A549 (cell line): ENCODE data around the gene L3MBTL4. TPM values are rescaled to one million over a fixed set of nuclear protein-coding genes. Genes with fewer than 3 reads are reported as not detected.

Experiments used
- ATAC-seq, 2 experiments: fragments of 200-7000 bp in 1 of 2; fragments of >200 bp in 1 of 2; cut with Nextera tagmentation in 1 of 2; cut with Tn5 transposase in 1 of 2; 3 replicates each; pipeline versions ENCODE4 v1.8.0 to v1.9.1; 2018 to 2020; ENCODE audit warnings: mild to moderate bottlenecking in 1 of 2, moderate library complexity in 1 of 2
- CTCF ChIA-PET: fragments of 300-600 bp; sonication (Branson Sonifier 250); formaldehyde crosslinking; extraction: SDS; loops from one replicate; lab custom pipeline; 2021; ENCODE audit warnings: antibody characterized with exemption, inconsistent platforms; lab: Yijun Ruan, JAX
- POLR2A ChIA-PET: fragments of 350-600 bp; formaldehyde crosslinking; extraction: SDS; loops from one replicate; lab custom pipeline; 2021; ENCODE audit warnings: antibody characterized with exemption, inconsistent platforms; lab: Yijun Ruan, JAX
- DNase-seq, 2 experiments: peaks; one replicate each; pipeline versions ENCODE4 v3.0.0 to v3.0.0-alpha.2; 2011 to 2016; ENCODE audit warnings: low read depth in 1 of 2, low spot score in 1 of 2
- FAIRE-seq: peaks from 2 replicates; lab custom pipeline; 2011; peaks lifted over from hg19 to GRCh38; lab: Jason Lieb, UNC
- H3K27ac ChIP-seq, 2 experiments: fragments of >200 bp; sonication (Bioruptor Twin); formaldehyde crosslinking; 3 replicates each; pipeline ENCODE4 v1.5.1; 2016 to 2017
- H3K4me1 ChIP-seq: fragments of >200 bp; sonication (Bioruptor Twin); formaldehyde crosslinking; 3 replicates; pipeline ENCODE4 v1.6.1; 2016
- H3K4me2 ChIP-seq: fragments of >200 bp; sonication (Bioruptor Twin); formaldehyde crosslinking; 3 replicates; pipeline ENCODE4 v1.6.1; 2016
- H3K4me3 ChIP-seq: fragments of >200 bp; sonication (Bioruptor Twin); formaldehyde crosslinking; 3 replicates; pipeline ENCODE4 v1.5.1; 2016
- H3K9me3 ChIP-seq: fragments of >200 bp; sonication (Bioruptor Twin); formaldehyde crosslinking; 3 replicates; pipeline ENCODE4 v1.6.1; 2016
- ATOH8 ChIP-seq: fragments of 250-450 bp; sonication (Bioruptor Pico); IDR thresholded peaks from 2 replicates; pipeline ENCODE4 v1.5.0; 2020; ENCODE audit warnings: low read depth, mild to moderate bottlenecking, moderate library complexity
- BHLHE40 ChIP-seq: IDR thresholded peaks from 2 replicates; pipeline ENCODE4 v1.6.1; 2012; ENCODE audit warnings: low read depth, low read length, inconsistent platforms
- CBX2 ChIP-seq: fragments of 200-600 bp; sonication (generic); IDR thresholded peaks from 2 replicates; pipeline ENCODE4 v1.6.1; 2016; ENCODE audit warnings: low read depth, mild to moderate bottlenecking, borderline replicate concordance
- CBX8 ChIP-seq: fragments of 200-600 bp; sonication (generic); IDR thresholded peaks from 2 replicates; pipeline ENCODE4 v1.6.1; 2016
- CHD2 ChIP-seq: fragments of 150-350 bp; IDR thresholded peaks from 2 replicates; pipeline ENCODE4 v1.6.1; 2014; ENCODE audit warnings: low read length; ENCODE audit not compliant: partially characterized antibody
- CHD4 ChIP-seq: fragments of 200-600 bp; sonication (generic); IDR thresholded peaks from 2 replicates; pipeline ENCODE4 v1.6.1; 2016; ENCODE audit warnings: antibody characterized with exemption, mild to moderate bottlenecking, borderline replicate concordance
- CTCF ChIP-seq: fragments of >200 bp; sonication (Bioruptor Twin); formaldehyde crosslinking; IDR thresholded peaks from 3 replicates; pipeline ENCODE4 v1.5.1; 2016
- E2F6 ChIP-seq: IDR thresholded peaks from 2 replicates; pipeline ENCODE4 v1.6.1; 2012; ENCODE audit warnings: low read depth, borderline replicate concordance
- ELK1 ChIP-seq: fragments of 150-350 bp; IDR thresholded peaks from 2 replicates; pipeline ENCODE4 v1.6.1; 2014; ENCODE audit warnings: low read depth, mild to moderate bottlenecking, low read length
- HDAC2 ChIP-seq: fragments of 200-600 bp; sonication (generic); IDR thresholded peaks from 2 replicates; pipeline ENCODE4 v1.6.1; 2016
- KDM1A ChIP-seq: fragments of 200-600 bp; sonication (generic); IDR thresholded peaks from 2 replicates; pipeline ENCODE4 v1.6.1; 2016; ENCODE audit warnings: low read depth, mild to moderate bottlenecking
- KDM5A ChIP-seq: fragments of 200-600 bp; sonication (generic); IDR thresholded peaks from 2 replicates; pipeline ENCODE4 v1.6.1; 2016; ENCODE audit warnings: antibody characterized with exemption, mild to moderate bottlenecking
- MAFK ChIP-seq: fragments of 450-650 bp; IDR thresholded peaks from 2 replicates; pipeline ENCODE4 v1.6.1; 2014; ENCODE audit not compliant: partially characterized antibody
- MAZ ChIP-seq: fragments of 150-350 bp; IDR thresholded peaks from 2 replicates; pipeline ENCODE4 v1.6.1; 2014; ENCODE audit warnings: antibody characterized with exemption, low read depth, low read length, borderline replicate concordance
- NFE2L2 ChIP-seq: fragments of 150-350 bp; conservative IDR thresholded peaks from 2 replicates; pipeline ENCODE4 v1.6.1; 2014; ENCODE audit warnings: low read length
- NR3C1 ChIP-seq: fragments of >200 bp; sonication (Bioruptor Twin); formaldehyde crosslinking; IDR thresholded peaks from 3 replicates; pipeline ENCODE4 v1.6.1; 2017
- POLR2A ChIP-seq: IDR thresholded peaks from 2 replicates; pipeline ENCODE4 v1.6.1; 2012; ENCODE audit warnings: mild to moderate bottlenecking, low read length
- POLR2AphosphoS2 ChIP-seq: conservative IDR thresholded peaks from 2 replicates; pipeline ENCODE4 v1.6.1; 2012; ENCODE audit warnings: low read length, improper control_type of control experiment, inconsistent platforms
- RAD21 ChIP-seq, 2 experiments: fragments of >200 bp in 1 of 2; sonication (Bioruptor Twin) in 1 of 2; formaldehyde crosslinking in 1 of 2; IDR thresholded peaks in 1 of 2; conservative IDR thresholded peaks in 1 of 2; 2 replicates in 1 of 2; 3 replicates in 1 of 2; pipeline ENCODE4 v1.6.1; 2012 to 2018; ENCODE audit warnings: inconsistent platforms in 1 of 2
- RCOR1 ChIP-seq: fragments of 150-350 bp; IDR thresholded peaks from 2 replicates; pipeline ENCODE4 v1.6.1; 2014; ENCODE audit warnings: antibody characterized with exemption, low read length, low read depth
- REST ChIP-seq: fragments of 200-600 bp; sonication (generic); IDR thresholded peaks from 2 replicates; pipeline ENCODE4 v1.6.1; 2016; ENCODE audit warnings: antibody characterized with exemption, mild to moderate bottlenecking, moderate library complexity
- RFX5 ChIP-seq: fragments of 450-650 bp; IDR thresholded peaks from 2 replicates; pipeline ENCODE4 v1.7.1; 2014; ENCODE audit warnings: antibody characterized with exemption, mild to moderate bottlenecking, moderate library complexity
- RNF2 ChIP-seq: fragments of 200-600 bp; sonication (generic); IDR thresholded peaks from 2 replicates; pipeline ENCODE4 v1.6.1; 2016; ENCODE audit warnings: low read depth, mild to moderate bottlenecking, antibody characterized with exemption, moderate library complexity, borderline replicate concordance
- TP53 ChIP-seq: fragments of 250-450 bp; sonication (Bioruptor Pico); IDR thresholded peaks from 2 replicates; pipeline ENCODE4 v1.5.0; 2021; ENCODE audit warnings: mild to moderate bottlenecking, moderate library complexity
- WGBS: methylation state at CpG from one replicate; pipeline ENCODE4 v1.1.6; 2017; ENCODE audit errors: missing lambda C conversion rate; 5-methylcytosine and 5-hydroxymethylcytosine counted together
- polyA plus RNA-seq, 4 experiments: library from polyadenylated mRNA; depleted of rRNA in 3 of 4; stranded (reverse); fragments of >200 nt; fragmentation: RNase III in 1 of 4; extraction: RNeasy Plus Mini Kit Qiagen cat#74134 plus additional on column Dnase treatment in 1 of 4; gene quantifications; 2 replicates in 3 of 4; 3 replicates in 1 of 4; pipeline ENCODE4 v1.2.3, GENCODE V29; 2011 to 2017

The L3MBTL4 gene
- polyA plus RNA-seq, 2 of the 4 experiments (the other 2 are of a cell fraction) = 0.03 to 0.06 TPM

- TF ChIP-seq CBX2 (no peak), RAD21 (conservative IDR thresholded peaks at IDR 0.05 in 1 of 2, IDR thresholded peaks at IDR 0.05 in 1 of 2) (no peak), NFE2L2 (no peak), POLR2AphosphoS2 (no peak), CTCF (no peak)
- CTCF ChIA-PET = no interaction called here
- no peak overlapping the region for H3K27ac ChIP-seq
- POLR2A ChIA-PET = no interaction called here
- H3K4me1 ChIP-seq = no peaks in the 10 kb centered on the region
- WGBS = 2% methylated on average over 2 of the region's 2 CpGs
- no peaks in the 10 kb centered on the region for H3K9me3 ChIP-seq
- H3K4me2 ChIP-seq = no peak overlapping the region
- no peak for FAIRE-seq
- ATAC-seq = no peak
- no peak overlapping the region for H3K4me3 ChIP-seq
- DNase-seq = no peak
Measured at GRCh38 chr18:6248017-6248416, 166.7 kb downstream of the L3MBTL4 start.

GRCh38 chr18:6242004-6242403 lies 172.7 kb downstream of the L3MBTL4 start:
- Histone ChIP-seq H3K4me2 (no peak overlapping the region), H3K9me3 (no peaks in the 10 kb centered on the region), H3K27ac (no peak overlapping the region), H3K4me1 (no peaks in the 10 kb centered on the region), H3K4me3 (no peak overlapping the region)
- DNase-seq = no peak
- ChIA-PET CTCF (no interaction called here), POLR2A (no interaction called here)
- TF ChIP-seq TP53 (no peak), BHLHE40 (no peak), ELK1 (no peak), CHD2 (no peak), NR3C1 (no peak), REST (no peak), HDAC2 (no peak), CHD4 (no peak), RCOR1 (no peak), KDM1A (no peak), POLR2A (no peak), ATOH8 (no peak), RFX5 (no peak)
- ATAC-seq = no peak
- 45% methylated on average over 11 of the region's 11 CpGs for WGBS
- FAIRE-seq = no peak

GRCh38 chr18:6239716-6240115 lies 175.0 kb downstream of the L3MBTL4 start:
- no peaks in the 10 kb centered on the region for H3K4me1 ChIP-seq
- POLR2A ChIA-PET = no interaction called here
- DNase-seq (no peak), ATAC-seq (no peak), FAIRE-seq (no peak)
- H3K27ac ChIP-seq = no peak overlapping the region
- no peak overlapping the region for H3K4me2 ChIP-seq
- H3K4me3 ChIP-seq = no peak overlapping the region
- CTCF ChIA-PET = no interaction called here
- WGBS = 19% methylated on average over 6 of the region's 6 CpGs
- H3K9me3 ChIP-seq = no peaks in the 10 kb centered on the region
- TF ChIP-seq E2F6 (no peak), MAZ (no peak), RNF2 (no peak), KDM5A (no peak), RFX5 (no peak), REST (no peak), TP53 (no peak), MAFK (no peak), CBX8 (no peak)
